GM19452 (cell line): ENCODE results near the gene GPR152.
"Not testable (repeated sequence)": the region's sequence is repeated elsewhere in the genome, so short reads cannot be mapped to it uniquely, and the experiment has no call there.

Experiments
- ATAC-seq: cut with Tn5 transposase; IDR thresholded peaks from one replicate; pipeline ENCODE4 v1.9.1; 2021; ENCODE audit not compliant: unreplicated experiment

Gene GPR152

GRCh38 chr11:67428052-67429001 lies 24.2 kb downstream of the GPR152 start, which contains the start of gene RPS6KB2:
TSS of gene RPS6KB2 (plus strand) at chr11:67428494. CDS start at chr11:67428546, 52 bp downstream.
- ATAC-seq: peak; percentile 84

- ATAC-seq: not testable (repeated sequence)
Measured at GRCh38 chr11:67427364-67427859, 25.1 kb downstream of the GPR152 start.

GRCh38 chr11:67423891-67424613 lies 28.5 kb downstream of the GPR152 start:
- no peak for ATAC-seq

GRCh38 chr11:67423466-67423865 lies 29.1 kb downstream of the GPR152 start:
- ATAC-seq: no peak

GRCh38 chr11:67422891-67423290 lies 29.6 kb downstream of the GPR152 start:
- ATAC-seq: no peak

GRCh38 chr11:67421430-67422031 lies 31.0 kb downstream of the GPR152 start:
- no peak for ATAC-seq

- ATAC-seq: peak; percentile 83
Measured at GRCh38 chr11:67420646-67421429, 31.7 kb downstream of the GPR152 start.

- ATAC-seq: no peak
Measured at GRCh38 chr11:67420147-67420645, 32.3 kb downstream of the GPR152 start.

- no peak for ATAC-seq
Measured at GRCh38 chr11:67419325-67420049, 33.0 kb downstream of the GPR152 start.

GRCh38 chr11:67418476-67419281 lies 33.9 kb downstream of the GPR152 start:
- no peak for ATAC-seq

- ATAC-seq: no peak
Measured at GRCh38 chr11:67417425-67417824, 35.1 kb downstream of the GPR152 start.

GRCh38 chr11:67416416-67417335 lies 35.9 kb downstream of the GPR152 start:
- ATAC-seq: no peak

GRCh38 chr11:67415501-67416304 lies 36.8 kb downstream of the GPR152 start, which contains the start of gene CARNS1:
TSS of gene CARNS1 (plus strand) at chr11:67415678. CDS start at chr11:67416200, 522 bp downstream.
- ATAC-seq: no peak

- ATAC-seq: no peak
Measured at GRCh38 chr11:67413266-67413849, 39.2 kb downstream of the GPR152 start.

GRCh38 chr11:67412495-67413179 lies 39.9 kb downstream of the GPR152 start:
- ATAC-seq: no peak

- ATAC-seq: no peak
Measured at GRCh38 chr11:67411785-67412152, 40.8 kb downstream of the GPR152 start.
